ENCODE results near the gene CAMK2G.

DNA sequence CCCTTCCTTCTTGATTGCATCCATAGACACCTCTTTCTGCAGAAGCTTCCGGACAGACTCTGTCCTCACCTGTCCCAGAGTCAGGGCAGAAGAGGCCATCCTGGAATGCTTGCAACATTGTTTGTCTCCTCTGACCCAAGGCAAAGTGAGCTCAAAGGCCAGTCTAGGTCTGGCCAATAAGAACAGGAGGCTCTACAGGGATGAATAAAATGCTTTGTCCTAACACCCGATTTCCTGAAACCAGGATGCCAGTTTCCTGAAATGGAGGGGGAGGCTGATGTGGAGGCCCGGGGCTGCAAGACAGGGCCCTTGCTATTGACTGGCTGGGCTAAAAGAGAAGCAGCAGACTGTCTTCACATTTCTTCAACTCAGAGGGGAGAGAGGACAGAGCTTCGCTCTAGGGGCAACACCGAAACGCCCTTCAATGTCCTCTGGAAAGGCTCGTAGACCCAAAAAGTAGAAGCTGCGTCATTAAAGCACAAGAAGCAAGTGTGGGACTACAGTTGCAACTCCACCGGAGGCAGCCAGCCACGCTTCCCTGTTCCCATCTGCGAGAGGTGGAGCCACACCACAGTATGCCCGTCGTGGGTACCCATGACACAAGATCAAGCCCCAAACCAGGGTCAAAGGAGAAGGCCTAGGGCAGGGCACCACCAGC is 33.8 kb downstream of the CAMK2G start:
- TF ChIP-seq, protein P1, sequence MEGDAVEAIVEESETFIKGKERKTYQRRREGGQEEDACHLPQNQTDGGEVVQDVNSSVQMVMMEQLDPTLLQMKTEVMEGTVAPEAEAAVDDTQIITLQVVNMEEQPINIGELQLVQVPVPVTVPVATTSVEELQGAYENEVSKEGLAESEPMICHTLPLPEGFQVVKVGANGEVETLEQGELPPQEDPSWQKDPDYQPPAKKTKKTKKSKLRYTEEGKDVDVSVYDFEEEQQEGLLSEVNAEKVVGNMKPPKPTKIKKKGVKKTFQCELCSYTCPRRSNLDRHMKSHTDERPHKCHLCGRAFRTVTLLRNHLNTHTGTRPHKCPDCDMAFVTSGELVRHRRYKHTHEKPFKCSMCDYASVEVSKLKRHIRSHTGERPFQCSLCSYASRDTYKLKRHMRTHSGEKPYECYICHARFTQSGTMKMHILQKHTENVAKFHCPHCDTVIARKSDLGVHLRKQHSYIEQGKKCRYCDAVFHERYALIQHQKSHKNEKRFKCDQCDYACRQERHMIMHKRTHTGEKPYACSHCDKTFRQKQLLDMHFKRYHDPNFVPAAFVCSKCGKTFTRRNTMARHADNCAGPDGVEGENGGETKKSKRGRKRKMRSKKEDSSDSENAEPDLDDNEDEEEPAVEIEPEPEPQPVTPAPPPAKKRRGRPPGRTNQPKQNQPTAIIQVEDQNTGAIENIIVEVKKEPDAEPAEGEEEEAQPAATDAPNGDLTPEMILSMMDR (IDR thresholded peaks at IDR 0.05), result no peak
- no peak for TF ChIP-seq POLR2A (IDR thresholded peaks at IDR 0.05)

Measured in heart left ventricle (tissue), 13 donors.